Effector memory CD8-positive, alpha-beta T cell (primary cell): ENCODE measurements around the gene GDPD3.

Experiments used
- ATAC-seq: fragments of 150-1000 bp; cut with Tn5 transposase; replicated peaks from 2 replicates; pipeline ENCODE4 v1.10.0; 2021; ENCODE audit warnings: mild to moderate bottlenecking, moderate library complexity
- DNase-seq, 3 experiments: peaks; one replicate each; pipeline ENCODE4 v3.0.0; 2021
- H3K27ac Mint-ChIP-seq, 2 donors: one replicate each; pipeline ENCODE4 v1.8.0; 2022; ENCODE audit warnings: mild to moderate bottlenecking in 2 of 2, mixed read lengths in 2 of 2, moderate library complexity in 2 of 2
- H3K27me3 Mint-ChIP-seq, 2 donors: one replicate each; pipeline ENCODE4 v1.8.0; 2022; ENCODE audit warnings: mixed read lengths in 2 of 2
- H3K36me3 Mint-ChIP-seq: one replicate; pipeline ENCODE4 v1.8.0; 2022; ENCODE audit warnings: mild to moderate bottlenecking, moderate library complexity, mixed read lengths; ENCODE audit not compliant: insufficient read depth
- H3K4me1 Mint-ChIP-seq, 2 donors: one replicate each; pipeline ENCODE4 v1.8.0; 2022; ENCODE audit warnings: low read depth in 2 of 2, mixed read lengths in 2 of 2
- H3K4me3 Mint-ChIP-seq, 2 donors: one replicate each; pipeline ENCODE4 v1.8.0; 2022; ENCODE audit warnings: mild to moderate bottlenecking in 2 of 2, mixed read lengths in 2 of 2, moderate library complexity in 2 of 2
- H3K9me3 Mint-ChIP-seq, 2 donors: one replicate each; pipeline ENCODE4 v1.8.0; 2022; ENCODE audit warnings: mixed read lengths in 2 of 2

Gene GDPD3

GRCh38 chr16:30086291-30087140, 26.8 kb downstream of the GDPD3 start:
- ATAC-seq: no peak

GRCh38 chr16:30085820-30086219, 27.5 kb downstream of the GDPD3 start:
- DNase-seq: no peak
- Mint-ChIP-seq H3K36me3 (peaks cover 51% of the 10 kb centered on the region), H3K27ac (peak overlapping the region in 1 of 2 donors; percentile 66), H3K9me3 (no peaks in the 10 kb centered on the region), H3K27me3 (no peaks in the 10 kb centered on the region), H3K4me1 (peaks cover 3 to 14% of the 10 kb centered on the region in 2 donors), H3K4me3 (no peak overlapping the region)
- ATAC-seq: no peak

More at GRCh38 chr16:30086291-30087140, 26.8 kb downstream of the GDPD3 start:
- DNase-seq: no peak
- no peak overlapping the region for H3K4me3 Mint-ChIP-seq
- H3K27me3 Mint-ChIP-seq: no peaks in the 10 kb centered on the region
- H3K36me3 Mint-ChIP-seq: peaks cover 44% of the 10 kb centered on the region
- H3K4me1 Mint-ChIP-seq: peaks cover 4 to 14% of the 10 kb centered on the region in 2 donors
- H3K27ac Mint-ChIP-seq: peak overlapping the region; percentile 11 to 66
- no peaks in the 10 kb centered on the region for H3K9me3 Mint-ChIP-seq

GRCh38 chr16:30085247-30085646, 28.1 kb downstream of the GDPD3 start:
- Mint-ChIP-seq H3K4me1 (peaks cover 3 to 14% of the 10 kb centered on the region in 2 donors), H3K9me3 (no peaks in the 10 kb centered on the region), H3K4me3 (no peak overlapping the region), H3K27ac (peak overlapping the region in 1 of 2 donors; percentile 26), H3K27me3 (no peaks in the 10 kb centered on the region), H3K36me3 (peaks cover 57% of the 10 kb centered on the region)
- no peak for DNase-seq
- no peak for ATAC-seq

- ATAC-seq: no peak
- DNase-seq: no peak
- no peaks in the 10 kb centered on the region for H3K27me3 Mint-ChIP-seq
- H3K27ac Mint-ChIP-seq: peak overlapping the region in 1 of 2 donors; percentile 26
- H3K4me1 Mint-ChIP-seq: peaks cover 3 to 14% of the 10 kb centered on the region in 2 donors
- H3K9me3 Mint-ChIP-seq: no peaks in the 10 kb centered on the region
- no peak overlapping the region for H3K4me3 Mint-ChIP-seq
- peaks cover 58% of the 10 kb centered on the region for H3K36me3 Mint-ChIP-seq
Observed at GRCh38 chr16:30084816-30085159, 28.5 kb downstream of the GDPD3 start.

GRCh38 chr16:30084096-30084815, 29.1 kb downstream of the GDPD3 start:
- Mint-ChIP-seq H3K27ac (peak overlapping the region in 1 of 2 donors; percentile 26), H3K4me3 (no peak overlapping the region), H3K4me1 (peaks cover 6 to 16% of the 10 kb centered on the region in 2 donors), H3K27me3 (no peaks in the 10 kb centered on the region), H3K36me3 (peaks cover 64% of the 10 kb centered on the region), H3K9me3 (no peaks in the 10 kb centered on the region)
- DNase-seq (no peak), ATAC-seq (no peak)

- H3K4me3 Mint-ChIP-seq: no peak overlapping the region
- ATAC-seq (no peak), DNase-seq (no peak)
- H3K36me3 Mint-ChIP-seq: peaks cover 72% of the 10 kb centered on the region
- no peaks in the 10 kb centered on the region for H3K9me3 Mint-ChIP-seq
- H3K27ac Mint-ChIP-seq: peak overlapping the region in 1 of 2 donors; percentile 65
- H3K27me3 Mint-ChIP-seq: no peaks in the 10 kb centered on the region
- peaks cover 6 to 16% of the 10 kb centered on the region in 2 donors for H3K4me1 Mint-ChIP-seq
Observed at GRCh38 chr16:30083216-30084055, 29.9 kb downstream of the GDPD3 start.

- H3K27ac Mint-ChIP-seq: peak overlapping the region in 1 of 2 donors; percentile 65
- peaks cover 75% of the 10 kb centered on the region for H3K36me3 Mint-ChIP-seq
- H3K27me3 Mint-ChIP-seq: no peaks in the 10 kb centered on the region
- H3K4me3 Mint-ChIP-seq: no peak overlapping the region
- ATAC-seq (no peak), DNase-seq (no peak)
- no peaks in the 10 kb centered on the region for H3K9me3 Mint-ChIP-seq
- peaks cover 13 to 23% of the 10 kb centered on the region in 2 donors for H3K4me1 Mint-ChIP-seq
Observed at GRCh38 chr16:30082545-30083090, 30.7 kb downstream of the GDPD3 start.

- no peaks in the 10 kb centered on the region for H3K9me3 Mint-ChIP-seq
- DNase-seq (no peak), ATAC-seq (no peak)
- H3K36me3 Mint-ChIP-seq: peaks cover 68% of the 10 kb centered on the region
- H3K4me3 Mint-ChIP-seq: no peak overlapping the region
- H3K27me3 Mint-ChIP-seq: no peaks in the 10 kb centered on the region
- H3K27ac Mint-ChIP-seq: peak overlapping the region; percentile 8 to 87
- H3K4me1 Mint-ChIP-seq: peaks cover 33 to 36% of the 10 kb centered on the region in 2 donors
Observed at GRCh38 chr16:30079480-30079879, 33.9 kb downstream of the GDPD3 start.

- peaks cover 33 to 36% of the 10 kb centered on the region in 2 donors for H3K4me1 Mint-ChIP-seq
- H3K4me3 Mint-ChIP-seq: no peak overlapping the region
- DNase-seq: no peak
- H3K27me3 Mint-ChIP-seq: no peaks in the 10 kb centered on the region
- ATAC-seq: no peak
- peak overlapping the region in 1 of 2 donors; percentile 87 for H3K27ac Mint-ChIP-seq
- peaks cover 63% of the 10 kb centered on the region for H3K36me3 Mint-ChIP-seq
- no peaks in the 10 kb centered on the region for H3K9me3 Mint-ChIP-seq
Observed at GRCh38 chr16:30078744-30079143, 34.6 kb downstream of the GDPD3 start.

- Mint-ChIP-seq H3K9me3 (no peaks in the 10 kb centered on the region), H3K4me3 (peak overlapping the region in 1 of 2 donors; percentile 88), H3K27ac (peak overlapping the region; percentile 87 to 94), H3K36me3 (peaks cover 58% of the 10 kb centered on the region), H3K4me1 (peaks cover 31% of the 10 kb centered on the region in 2 donors), H3K27me3 (no peaks in the 10 kb centered on the region)
- ATAC-seq (no peak), DNase-seq (no peak)
Observed at GRCh38 chr16:30077656-30078055, 35.7 kb downstream of the GDPD3 start.

- H3K27ac Mint-ChIP-seq: peak overlapping the region; percentile 87 to 94
- H3K9me3 Mint-ChIP-seq: no peaks in the 10 kb centered on the region
- peaks cover 26 to 31% of the 10 kb centered on the region in 2 donors for H3K4me1 Mint-ChIP-seq
- peak; percentile 46 for ATAC-seq
- H3K4me3 Mint-ChIP-seq: peak overlapping the region; percentile 83 to 88
- peaks cover 58% of the 10 kb centered on the region for H3K36me3 Mint-ChIP-seq
- H3K27me3 Mint-ChIP-seq: no peaks in the 10 kb centered on the region
- no peak for DNase-seq
Observed at GRCh38 chr16:30076276-30076791, 37.0 kb downstream of the GDPD3 start.

- Mint-ChIP-seq H3K27ac (peak within 1 kb of the TSS; percentile 87 to 94), H3K36me3 (peaks cover 58% of the 10 kb centered on the region), H3K4me3 (peak within 1 kb of the TSS; percentile 83 to 88), H3K4me1 (peaks cover 26 to 31% of the 10 kb centered on the region in 2 donors), H3K27me3 (no peaks in the 10 kb centered on the region), H3K9me3 (no peaks in the 10 kb centered on the region)
- peak; percentile 91 for ATAC-seq
- DNase-seq: peak; percentile 88 to 90 (median 90)
Observed at GRCh38 chr16:30075503-30076275, 37.6 kb downstream of the GDPD3 start, which contains the start of gene PPP4C. Gene PPP4C (plus strand): TSS chr16:30075994. CDS start chr16:30076378, 384 bp downstream.
